HepG2 (cell line): ENCODE results near the gene RNASE9. TPM values are rescaled to one million over a fixed set of nuclear protein-coding genes. Genes with fewer than 3 reads are reported as not detected.
"Not testable (repeated sequence)": the region's sequence is repeated elsewhere in the genome, so short reads cannot be mapped to it uniquely, and the experiment has no call there.

Experiments used
- ATAC-seq: fragments of 200-7000 bp; cut with Tn5 transposase; 3 replicates; pipeline ENCODE4 v1.9.1; 2020; ENCODE audit warnings: mild to moderate bottlenecking, moderate library complexity
- BruUV-seq: library from RNA; stranded (reverse); fragments of 400-500 nt; replicated peaks from 2 replicates; lab custom pipeline; 2021; lab: Mats Ljungman, UMichigan
- CTCF ChIA-PET: fragments of 300-600 bp; formaldehyde crosslinking; extraction: SDS; loops from one replicate; lab custom pipeline; 2021; ENCODE audit warnings: low total read pairs, inconsistent platforms, low intra/inter-chr PET ratio; lab: Yijun Ruan, JAX
- POLR2A ChIA-PET: fragments of 350-600 bp; sonication (Branson Sonifier 250); formaldehyde crosslinking; loops from one replicate; lab custom pipeline; 2020; ENCODE audit warnings: antibody characterized with exemption, inconsistent platforms; lab: Yijun Ruan, JAX
- DNase-seq: peaks from one replicate; pipeline ENCODE4 v3.0.0-alpha.2; 2015; ENCODE audit warnings: low spot score
- FAIRE-seq: peaks from 3 replicates; lab custom pipeline; 2011; peaks lifted over from hg19 to GRCh38; lab: Jason Lieb, UNC
- H2AFZ ChIP-seq: one replicate; pipeline ENCODE4 v1.6.1; 2011; ENCODE audit warnings: low read length, inconsistent platforms
- H3K27ac ChIP-seq: fragments of 300-600 bp; 3 replicates; pipeline ENCODE4 v1.8.0; 2011; ENCODE audit warnings: mixed run types, mild to moderate bottlenecking, mixed read lengths, low read length, inconsistent platforms; ENCODE audit not compliant: insufficient read depth; ENCODE audit errors: extremely low read length
- H3K27me3 ChIP-seq, 2 experiments: fragments of 200-600 bp in 1 of 2; 2 replicates in 1 of 2; 3 replicates in 1 of 2; pipeline versions ENCODE4 v1.6.0 to v1.8.0; 2011; ENCODE audit warnings: low read length in 2 of 2, mild to moderate bottlenecking in 2 of 2, moderate library complexity in 2 of 2, inconsistent platforms in 1 of 2; ENCODE audit not compliant: insufficient read depth in 2 of 2, control insufficient read depth in 1 of 2
- H3K36me3 ChIP-seq, 2 experiments: fragments of 200-600 bp in 1 of 2; replicated peaks in 1 of 2; 2 replicates in 1 of 2; 3 replicates in 1 of 2; pipeline versions ENCODE4 v1.5.1 to v1.8.0; 2011; ENCODE audit warnings: low read length in 2 of 2, inconsistent platforms in 1 of 2; ENCODE audit not compliant: insufficient read depth in 2 of 2, control insufficient read depth in 1 of 2
- H3K4me1 ChIP-seq: 2 replicates; pipeline ENCODE4 v1.5.1; 2012; ENCODE audit warnings: low read length, inconsistent platforms; ENCODE audit not compliant: insufficient read depth
- H3K4me2 ChIP-seq: 2 replicates; pipeline ENCODE4 v1.6.0; 2011; ENCODE audit warnings: low read depth, low read length, inconsistent platforms
- H3K4me3 ChIP-seq, 3 experiments: fragments of 200-600 bp in 1 of 3; sonication (generic), shearing (Covaris generic) in 1 of 3; replicated peaks in 1 of 3; 2 replicates each; pipeline ENCODE4 v1.5.1; 2011 to 2016; ENCODE audit warnings: low read length in 3 of 3, inconsistent platforms in 2 of 3, low read depth in 2 of 3, mild to moderate bottlenecking in 2 of 3, control low read depth in 1 of 3, mixed read lengths in 1 of 3; ENCODE audit not compliant: insufficient read depth in 1 of 3
- H3K79me2 ChIP-seq: one replicate; pipeline ENCODE4 v1.6.1; 2011; ENCODE audit warnings: low read length, inconsistent platforms; ENCODE audit not compliant: insufficient read depth
- H3K9ac ChIP-seq: 2 replicates; pipeline ENCODE4 v1.6.0; 2011; ENCODE audit warnings: mild to moderate bottlenecking, low read depth, low read length, inconsistent platforms; ENCODE audit not compliant: insufficient read depth
- H3K9me3 ChIP-seq: 2 replicates; pipeline ENCODE4 v1.5.1; 2012; ENCODE audit warnings: mild to moderate bottlenecking, low read length
- H4K20me1 ChIP-seq: 2 replicates; pipeline ENCODE4 v1.6.0; 2011; ENCODE audit warnings: inconsistent platforms, mild to moderate bottlenecking, low read length, moderate library complexity; ENCODE audit not compliant: insufficient read depth
- WGBS: methylation state at CpG from one replicate; pipeline ENCODE4 v1.1.6; 2017; ENCODE audit warnings: low lambda C conversion rate; 5-methylcytosine and 5-hydroxymethylcytosine counted together
- in situ Hi-C: cut with HindIII; loops from 2 replicates; pipeline ENCODE4 v1.10.0; 2017; ENCODE audit warnings: low pct_unique_long_range_greater_than_20kb; ENCODE audit not compliant: extremely low pct_ligation_motif_present
- intact Hi-C: fragments of 100-400 bp; cut with micrococcal nuclease; formaldehyde crosslinking; loops from one replicate; pipeline ENCODE4 v1.10.0; 2022; ENCODE audit not compliant: unreplicated experiment
- polyA plus RNA-seq, 8 experiments: library from polyadenylated mRNA; depleted of rRNA in 3 of 8; stranded (reverse) in 7 of 8; unstranded in 1 of 8; fragments of >200 nt; fragmentation: Illumina TruSeq in 4 of 8; extraction: Trizol in 4 of 8; gene quantifications; 2 replicates each; pipeline versions ENCODE4 v1.2.1 to v1.2.3, GENCODE V29; 2011 to 2016; ENCODE audit warnings: low read depth in 4 of 8, missing spikeins in 1 of 8, mixed read lengths in 1 of 8; ENCODE audit not compliant: insufficient read depth in 1 of 8
- total RNA-seq, 5 experiments: library from RNA; depleted of rRNA; stranded (reverse); fragments of >200 nt; fragmentation: Illumina TruSeq; extraction: Trizol; gene quantifications; 2 replicates each; pipeline ENCODE4 v1.2.3, GENCODE V29; 2016; ENCODE audit warnings: low read depth in 1 of 5

The RNASE9 gene
- total and polyA plus RNA-seq, 2 of the 13 experiments (the other 11 are each of a cell fraction or from before 2014, with no cell fraction given) = not detected

GRCh38 chr14:20507537-20507936 lies 53.3 kb downstream of the RNASE9 start:
- 46% methylated on average over 3 of the region's 3 CpGs for WGBS
- CTCF ChIA-PET, FAIRE-seq: not testable (repeated sequence)

GRCh38 chr14:20506752-20507151 lies 54.1 kb downstream of the RNASE9 start:
- H3K4me3 ChIP-seq, H3K9ac ChIP-seq, ATAC-seq, FAIRE-seq, H3K79me2 ChIP-seq, H3K36me3 ChIP-seq, H3K4me2 ChIP-seq, H3K27me3 ChIP-seq, intact Hi-C loops, H4K20me1 ChIP-seq, H3K4me1 ChIP-seq, CTCF ChIA-PET, in situ Hi-C loops, POLR2A ChIA-PET, BruUV-seq, H3K27ac ChIP-seq, H3K9me3 ChIP-seq, H2AFZ ChIP-seq, DNase-seq: not testable (repeated sequence)
- WGBS = no CpG with 5 or more reads among the region's 30 CpGs

More at GRCh38 chr14:20507537-20507936, 53.3 kb downstream of the RNASE9 start:
- H3K9ac ChIP-seq, H3K27ac ChIP-seq, intact Hi-C loops, DNase-seq, H2AFZ ChIP-seq, H3K79me2 ChIP-seq, H3K36me3 ChIP-seq, H3K4me1 ChIP-seq, in situ Hi-C loops, H3K4me3 ChIP-seq, H3K9me3 ChIP-seq, H4K20me1 ChIP-seq, BruUV-seq, ATAC-seq, POLR2A ChIA-PET, H3K4me2 ChIP-seq, H3K27me3 ChIP-seq: not testable (repeated sequence)

- H3K4me1 ChIP-seq, H2AFZ ChIP-seq, H3K36me3 ChIP-seq, H3K79me2 ChIP-seq, FAIRE-seq, H3K27me3 ChIP-seq, ATAC-seq, BruUV-seq, H3K4me2 ChIP-seq, CTCF ChIA-PET, H3K9ac ChIP-seq, H4K20me1 ChIP-seq, DNase-seq, in situ Hi-C loops, H3K27ac ChIP-seq, intact Hi-C loops, H3K9me3 ChIP-seq, POLR2A ChIA-PET, H3K4me3 ChIP-seq: not testable (repeated sequence)
- no CpG with 5 or more reads among the region's 30 CpGs for WGBS
These were observed 54.6 kb downstream of the RNASE9 start for GRCh38 chr14:20506276-20506675.

Other genes starting within 250 kb of the RNASE9 start
- gene CCNB1IP1, start 227.8 kb downstream of the RNASE9 start, total RNA-seq (2016; rRNA removed; fragmentation: Illumina TruSeq; extraction: Trizol) = 98.3 and 110 TPM in 2 replicates
- gene CCNB1IP1, start 227.8 kb downstream of the RNASE9 start, polyA plus RNA-seq (2011; rRNA removed) = 101 and 125 TPM in 2 replicates
- gene PARP2, start 217.4 kb downstream of the RNASE9 start, total RNA-seq (2016; rRNA removed; fragmentation: Illumina TruSeq; extraction: Trizol) = 37.3 and 39.1 TPM in 2 replicates
- 31.3 and 38.4 TPM in 2 replicates for gene PARP2, start 217.4 kb downstream of the RNASE9 start, polyA plus RNA-seq (2011; rRNA removed)
- gene TEP1, start 147.5 kb downstream of the RNASE9 start, total RNA-seq (2016; rRNA removed; fragmentation: Illumina TruSeq; extraction: Trizol) = 9.5 and 12.8 TPM in 2 replicates
- 11.0 and 16.9 TPM in 2 replicates for gene TEP1, start 147.5 kb downstream of the RNASE9 start, polyA plus RNA-seq (2011; rRNA removed)
- not detected in 2 replicates for gene KLHL33, start 124.9 kb downstream of the RNASE9 start, total RNA-seq (2016; rRNA removed; fragmentation: Illumina TruSeq; extraction: Trizol)
- 0.05 TPM in 1 of 2 replicates, not detected in the other for gene KLHL33, start 124.9 kb downstream of the RNASE9 start, polyA plus RNA-seq (2011; rRNA removed)
- 32.4 and 39.7 TPM in 2 replicates for gene OSGEP, start 106.2 kb downstream of the RNASE9 start, total RNA-seq (2016; rRNA removed; fragmentation: Illumina TruSeq; extraction: Trizol)
- gene OSGEP, start 106.2 kb downstream of the RNASE9 start, polyA plus RNA-seq (2011; rRNA removed) = 40.0 and 41.1 TPM in 2 replicates
- 171 and 261 TPM in 2 replicates for gene APEX1, start 105.8 kb downstream of the RNASE9 start, total RNA-seq (2016; rRNA removed; fragmentation: Illumina TruSeq; extraction: Trizol)
- gene APEX1, start 105.8 kb downstream of the RNASE9 start, polyA plus RNA-seq (2011; rRNA removed) = 336 and 405 TPM in 2 replicates
- gene PIP4P1, start 99.6 kb downstream of the RNASE9 start, total RNA-seq (2016; rRNA removed; fragmentation: Illumina TruSeq; extraction: Trizol) = 31.9 and 33.4 TPM in 2 replicates
- gene PIP4P1, start 99.6 kb downstream of the RNASE9 start, polyA plus RNA-seq (2011; rRNA removed) = 47.0 and 54.5 TPM in 2 replicates
- 74.8 and 117 TPM in 2 replicates for gene PNP, start 91.6 kb downstream of the RNASE9 start, total RNA-seq (2016; rRNA removed; fragmentation: Illumina TruSeq; extraction: Trizol)
- gene PNP, start 91.6 kb downstream of the RNASE9 start, polyA plus RNA-seq (2011; rRNA removed) = 40.2 and 45.4 TPM in 2 replicates
- not detected in 2 replicates for gene RNASE10, start 55.5 kb downstream of the RNASE9 start, total RNA-seq (2016; rRNA removed; fragmentation: Illumina TruSeq; extraction: Trizol)
- not detected in 2 replicates for gene RNASE10, start 55.5 kb downstream of the RNASE9 start, polyA plus RNA-seq (2011; rRNA removed)
- not detected in 2 replicates for gene RNASE11, start 27.0 kb upstream of the RNASE9 start, total RNA-seq (2016; rRNA removed; fragmentation: Illumina TruSeq; extraction: Trizol)
- gene RNASE11, start 27.0 kb upstream of the RNASE9 start, polyA plus RNA-seq (2011; rRNA removed) = not detected in 2 replicates
- not detected in 2 replicates for gene RNASE12, start 30.3 kb upstream of the RNASE9 start, total RNA-seq (2016; rRNA removed; fragmentation: Illumina TruSeq; extraction: Trizol)
- not detected in 2 replicates for gene RNASE12, start 30.3 kb upstream of the RNASE9 start, polyA plus RNA-seq (2011; rRNA removed)
- not detected in 2 replicates for gene OR6S1, start 80.6 kb upstream of the RNASE9 start, total RNA-seq (2016; rRNA removed; fragmentation: Illumina TruSeq; extraction: Trizol)
- gene OR6S1, start 80.6 kb upstream of the RNASE9 start, polyA plus RNA-seq (2011; rRNA removed) = 0.09 TPM in 1 of 2 replicates, not detected in the other
- 72.6 and 109 TPM in 2 replicates for gene RNASE4, start 123.5 kb upstream of the RNASE9 start, total RNA-seq (2016; rRNA removed; fragmentation: Illumina TruSeq; extraction: Trizol)
- 983 and 1,053 TPM in 2 replicates for gene RNASE4, start 123.5 kb upstream of the RNASE9 start, polyA plus RNA-seq (2011; rRNA removed)
- gene ANG, start 127.7 kb upstream of the RNASE9 start, total RNA-seq (2016; rRNA removed; fragmentation: Illumina TruSeq; extraction: Trizol) = 50.4 and 83.6 TPM in 2 replicates
- 401 and 507 TPM in 2 replicates for gene ANG, start 127.7 kb upstream of the RNASE9 start, polyA plus RNA-seq (2011; rRNA removed)
- not detected in 2 replicates for gene EDDM3A, start 184.8 kb upstream of the RNASE9 start, total RNA-seq (2016; rRNA removed; fragmentation: Illumina TruSeq; extraction: Trizol)
- gene EDDM3A, start 184.8 kb upstream of the RNASE9 start, polyA plus RNA-seq (2011; rRNA removed) = not detected in 2 replicates
- not detected in 2 replicates for gene EDDM3B, start 207.4 kb upstream of the RNASE9 start, total RNA-seq (2016; rRNA removed; fragmentation: Illumina TruSeq; extraction: Trizol)
- gene EDDM3B, start 207.4 kb upstream of the RNASE9 start, polyA plus RNA-seq (2011; rRNA removed) = not detected in 2 replicates
- not detected in 2 replicates for gene RNASE6, start 220.2 kb upstream of the RNASE9 start, total RNA-seq (2016; rRNA removed; fragmentation: Illumina TruSeq; extraction: Trizol)
- not detected in 2 replicates for gene RNASE6, start 220.2 kb upstream of the RNASE9 start, polyA plus RNA-seq (2011; rRNA removed)
- not detected in 2 replicates for gene RNASE1, start 241.8 kb upstream of the RNASE9 start, total RNA-seq (2016; rRNA removed; fragmentation: Illumina TruSeq; extraction: Trizol)
- not detected in 2 replicates for gene RNASE1, start 241.8 kb upstream of the RNASE9 start, polyA plus RNA-seq (2011; rRNA removed)